Fibroblast of lung (primary cell): ENCODE results near the gene ZSWIM4.

Source experiments
- CTCF ChIP-seq, 2 donors: IDR thresholded peaks in 1 of 2; conservative IDR thresholded peaks in 1 of 2; 1 replicate in 1 of 2; 2 replicates in 1 of 2; pipeline ENCODE4 v1.5.1; 2011 to 2012; ENCODE audit warnings: low read length in 2 of 2, control low read depth in 1 of 2, inconsistent platforms in 1 of 2, low read depth in 1 of 2, mild to moderate bottlenecking in 1 of 2
- EZH2 ChIP-seq: IDR thresholded peaks from 2 replicates; pipeline ENCODE4 v1.5.1; 2012; ENCODE audit warnings: low read length, control low read depth, mild to moderate bottlenecking; ENCODE audit errors: missing control alignments

GRCh38 chr19:13823256-13823655, 28.0 kb downstream of the ZSWIM4 start:
- TF ChIP-seq CTCF (conservative IDR thresholded peaks at IDR 0.05 in 1 of 2, IDR thresholded peaks at IDR 0.05 in 1 of 2; ENCODE audit: low read depth in 1 of 2, low read length in 2 of 2) (no peak), EZH2 (no peak)
